Parathyroid adenoma (tissue), 2 donors: ENCODE data around the gene DNAJC6.

ENCODE experiments used
- H2AFZ ChIP-seq: fragments of 300-600 bp; sonication (generic); one replicate; pipeline ENCODE4 v1.7.0; 2017; ENCODE audit warnings: antibody characterized with exemption, mild to moderate bottlenecking
- H3K27ac ChIP-seq: fragments of 300-600 bp; sonication (generic); one replicate; pipeline ENCODE4 v1.7.0; 2017
- H3K27me3 ChIP-seq: fragments of 300-600 bp; sonication (generic); one replicate; pipeline ENCODE4 v1.7.0; 2017; ENCODE audit warnings: low read length; ENCODE audit not compliant: control insufficient read depth, insufficient read depth
- H3K36me3 ChIP-seq: fragments of 300-600 bp; sonication (generic); one replicate; pipeline ENCODE4 v1.7.0; 2017; ENCODE audit warnings: low read length; ENCODE audit not compliant: control insufficient read depth, insufficient read depth
- H3K4me1 ChIP-seq: fragments of 300-600 bp; sonication (generic); one replicate; pipeline ENCODE4 v1.7.0; 2017; ENCODE audit warnings: control low read depth
- H3K4me2 ChIP-seq: fragments of 300-600 bp; sonication (generic); one replicate; pipeline ENCODE4 v1.7.0; 2017; ENCODE audit warnings: low read length
- H3K4me3 ChIP-seq: fragments of 300-600 bp; sonication (generic); one replicate; pipeline ENCODE4 v1.7.0; 2017; ENCODE audit warnings: low read depth, low read length
- H3K79me2 ChIP-seq: fragments of 300-600 bp; sonication (generic); one replicate; pipeline ENCODE4 v1.7.0; 2017; ENCODE audit warnings: control low read depth
- H3K9ac ChIP-seq: fragments of 300-600 bp; sonication (generic); one replicate; pipeline ENCODE4 v1.7.0; 2017; ENCODE audit warnings: mild to moderate bottlenecking
- H3K9me3 ChIP-seq: fragments of 300-600 bp; sonication (generic); one replicate; pipeline ENCODE4 v1.7.0; 2017; ENCODE audit warnings: low read length; ENCODE audit not compliant: control insufficient read depth
- TF ChIP-seq, protein P1 (sequence below): fragments of 300-600 bp; sonication (generic); IDR thresholded peaks from one replicate; pipeline ENCODE4 v1.7.0; 2017; ENCODE audit warnings: antibody characterized with exemption, mild to moderate bottlenecking
- donor health status: primary hyperparathyroidism.

The DNAJC6 gene

DNA sequence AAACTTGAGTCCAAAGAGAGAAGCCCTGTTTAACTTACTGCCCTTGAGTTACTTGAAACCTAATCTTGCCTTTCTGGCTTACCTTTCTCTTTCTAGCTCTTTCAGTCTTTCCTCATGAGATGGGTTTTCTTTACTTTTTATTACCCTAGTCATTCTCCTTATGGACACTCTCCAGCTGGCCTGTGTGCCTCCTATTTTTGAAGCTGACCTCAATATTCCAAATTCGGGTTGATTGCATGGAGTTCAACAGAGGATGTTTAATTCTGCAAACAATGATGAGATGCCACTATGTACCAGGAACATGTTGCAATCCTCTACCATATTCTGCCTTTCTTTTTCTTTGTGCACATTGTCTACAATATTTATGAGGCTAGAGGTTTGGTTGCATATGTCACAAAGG, 20.7 kb downstream of the DNAJC6 start:
- Histone ChIP-seq H3K27me3 (no peaks in the 10 kb centered on the region), H3K4me1 (no peaks in the 10 kb centered on the region), H3K9ac (no peak overlapping the region), H3K4me2 (no peak overlapping the region), H3K27ac (no peak overlapping the region), H3K9me3 (no peaks in the 10 kb centered on the region), H2AFZ (no peak overlapping the region), H3K79me2 (no peaks in the 10 kb centered on the region), H3K36me3 (no peaks in the 10 kb centered on the region), H3K4me3 (no peak overlapping the region)
- TF ChIP-seq, protein P1, sequence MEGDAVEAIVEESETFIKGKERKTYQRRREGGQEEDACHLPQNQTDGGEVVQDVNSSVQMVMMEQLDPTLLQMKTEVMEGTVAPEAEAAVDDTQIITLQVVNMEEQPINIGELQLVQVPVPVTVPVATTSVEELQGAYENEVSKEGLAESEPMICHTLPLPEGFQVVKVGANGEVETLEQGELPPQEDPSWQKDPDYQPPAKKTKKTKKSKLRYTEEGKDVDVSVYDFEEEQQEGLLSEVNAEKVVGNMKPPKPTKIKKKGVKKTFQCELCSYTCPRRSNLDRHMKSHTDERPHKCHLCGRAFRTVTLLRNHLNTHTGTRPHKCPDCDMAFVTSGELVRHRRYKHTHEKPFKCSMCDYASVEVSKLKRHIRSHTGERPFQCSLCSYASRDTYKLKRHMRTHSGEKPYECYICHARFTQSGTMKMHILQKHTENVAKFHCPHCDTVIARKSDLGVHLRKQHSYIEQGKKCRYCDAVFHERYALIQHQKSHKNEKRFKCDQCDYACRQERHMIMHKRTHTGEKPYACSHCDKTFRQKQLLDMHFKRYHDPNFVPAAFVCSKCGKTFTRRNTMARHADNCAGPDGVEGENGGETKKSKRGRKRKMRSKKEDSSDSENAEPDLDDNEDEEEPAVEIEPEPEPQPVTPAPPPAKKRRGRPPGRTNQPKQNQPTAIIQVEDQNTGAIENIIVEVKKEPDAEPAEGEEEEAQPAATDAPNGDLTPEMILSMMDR = no peak

DNA sequence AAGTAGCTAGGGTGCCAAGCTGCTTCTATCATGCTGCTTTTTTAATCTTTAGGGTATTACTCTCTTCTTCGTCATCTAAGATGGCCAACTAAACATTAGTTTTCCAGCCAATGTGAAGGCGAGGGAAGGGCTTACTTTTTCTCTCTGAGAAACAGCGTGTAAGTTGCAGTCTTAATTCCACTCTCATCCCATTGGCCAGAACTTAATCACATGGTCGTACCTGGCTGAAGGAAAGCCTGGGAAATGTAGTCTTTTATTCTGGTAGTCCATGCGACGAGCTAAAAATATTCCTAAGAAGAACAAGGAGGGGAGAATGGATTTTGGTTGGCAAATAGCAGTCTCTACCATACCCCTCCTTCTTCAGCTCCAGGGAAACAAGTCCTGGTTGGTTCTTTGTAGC, 21.5 kb downstream of the DNAJC6 start:
- no peak overlapping the region for H3K27ac ChIP-seq
- no peaks in the 10 kb centered on the region for H3K9me3 ChIP-seq
- H3K79me2 ChIP-seq = no peaks in the 10 kb centered on the region
- no peak overlapping the region for H2AFZ ChIP-seq
- H3K4me3 ChIP-seq = no peak overlapping the region
- no peaks in the 10 kb centered on the region for H3K36me3 ChIP-seq
- H3K9ac ChIP-seq = no peak overlapping the region
- no peaks in the 10 kb centered on the region for H3K27me3 ChIP-seq
- H3K4me2 ChIP-seq = no peak overlapping the region
- TF ChIP-seq, protein P1 = no peak
- no peaks in the 10 kb centered on the region for H3K4me1 ChIP-seq

DNA sequence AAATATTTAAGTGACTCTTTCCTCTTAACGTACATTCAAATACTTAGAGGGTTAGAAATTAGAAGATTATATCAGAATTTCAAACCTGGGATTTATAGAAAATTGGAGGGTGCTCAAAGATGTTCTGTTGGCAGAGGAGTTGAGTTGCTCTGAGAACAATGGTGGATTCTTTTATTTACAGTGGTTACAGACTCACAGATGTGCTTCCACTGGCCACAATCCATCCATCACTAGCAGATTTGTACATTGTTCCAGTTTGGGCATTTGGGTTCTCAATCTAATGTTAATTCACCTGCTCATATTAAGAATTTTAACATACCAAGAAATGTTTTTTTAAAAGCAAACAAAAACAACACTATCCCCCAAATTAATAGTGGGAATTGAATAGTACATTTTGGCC, 23.5 kb downstream of the DNAJC6 start:
- H3K4me1 ChIP-seq = no peaks in the 10 kb centered on the region
- H3K27ac ChIP-seq = no peak overlapping the region
- H2AFZ ChIP-seq = no peak overlapping the region
- H3K9me3 ChIP-seq = no peaks in the 10 kb centered on the region
- H3K4me2 ChIP-seq = no peak overlapping the region
- no peaks in the 10 kb centered on the region for H3K36me3 ChIP-seq
- TF ChIP-seq, protein P1 = no peak
- no peak overlapping the region for H3K9ac ChIP-seq
- H3K79me2 ChIP-seq = no peaks in the 10 kb centered on the region
- H3K4me3 ChIP-seq = no peak overlapping the region
- no peaks in the 10 kb centered on the region for H3K27me3 ChIP-seq

DNA sequence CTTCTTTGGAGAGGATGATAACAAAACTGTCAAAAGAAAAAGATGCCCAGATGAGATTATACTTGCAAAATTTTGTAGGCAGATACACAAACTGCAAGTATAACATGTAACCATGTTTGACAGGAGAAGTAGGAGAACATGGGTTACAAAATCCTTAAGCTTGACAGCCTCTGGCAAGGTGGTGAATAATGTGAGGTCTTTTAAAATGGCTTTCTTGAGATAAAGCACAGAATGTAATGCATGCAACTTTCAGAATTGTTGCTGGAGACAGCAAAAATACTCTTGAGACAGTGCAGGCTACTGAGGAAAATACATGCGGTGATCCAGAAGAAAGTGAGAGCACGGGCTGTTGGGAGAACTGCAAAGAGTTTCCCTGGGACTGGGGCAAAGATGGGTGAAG, 24.7 kb downstream of the DNAJC6 start:
- no peak overlapping the region for H3K4me2 ChIP-seq
- H3K27ac ChIP-seq = no peak overlapping the region
- no peaks in the 10 kb centered on the region for H3K4me1 ChIP-seq
- no peaks in the 10 kb centered on the region for H3K9me3 ChIP-seq
- no peak overlapping the region for H3K4me3 ChIP-seq
- no peaks in the 10 kb centered on the region for H3K36me3 ChIP-seq
- no peaks in the 10 kb centered on the region for H3K79me2 ChIP-seq
- TF ChIP-seq, protein P1 = no peak
- no peak overlapping the region for H2AFZ ChIP-seq
- no peak overlapping the region for H3K9ac ChIP-seq
- no peaks in the 10 kb centered on the region for H3K27me3 ChIP-seq

DNA sequence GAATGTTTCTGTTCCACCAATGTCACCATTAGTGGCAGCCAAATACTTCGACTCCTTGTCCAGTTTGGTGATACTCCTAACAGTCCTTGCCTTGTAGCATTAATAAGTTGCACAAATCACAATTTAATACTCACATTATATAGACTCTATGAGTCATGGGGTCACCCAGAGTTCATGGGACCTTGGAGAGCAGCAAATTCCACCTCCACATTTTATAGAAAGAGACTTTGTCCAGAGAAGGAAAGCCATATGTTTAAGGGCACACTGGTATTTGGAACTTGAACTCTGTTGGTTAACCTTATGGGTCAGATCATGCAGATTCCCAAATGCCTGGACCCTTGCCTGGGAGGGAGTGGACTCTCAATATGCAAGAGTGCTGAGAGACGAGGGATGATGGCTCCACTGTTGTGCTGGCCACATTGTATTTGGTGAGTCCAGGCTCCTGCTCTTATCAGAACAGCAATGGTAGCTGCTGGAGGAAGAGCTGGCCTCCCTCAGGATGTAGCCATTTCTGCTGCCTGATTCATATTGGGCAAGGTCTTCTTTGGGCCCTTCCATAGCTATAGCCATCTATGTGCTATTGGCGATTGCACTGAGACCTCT, 30.6 kb downstream of the DNAJC6 start:
- Histone ChIP-seq H2AFZ (no peak overlapping the region), H3K4me3 (no peak overlapping the region), H3K36me3 (no peaks in the 10 kb centered on the region), H3K9me3 (no peaks in the 10 kb centered on the region), H3K9ac (no peak overlapping the region), H3K4me2 (no peak overlapping the region), H3K79me2 (no peaks in the 10 kb centered on the region), H3K27ac (no peak overlapping the region), H3K27me3 (no peaks in the 10 kb centered on the region), H3K4me1 (no peaks in the 10 kb centered on the region)
- TF ChIP-seq, protein P1 = no peak
